Hepatocyte (in vitro differentiated cells): Measurements from ENCODE around the gene PYGO2.

ENCODE experiments used
- CTCF ChIP-seq: fragments of 200-600 bp; sonication (generic); IDR thresholded peaks from 2 replicates; pipeline ENCODE4 v1.5.1; 2016; ENCODE audit warnings: antibody characterized with exemption, mild to moderate bottlenecking; ENCODE audit not compliant: poor library complexity
- EZH2phosphoT487 ChIP-seq: fragments of 200-600 bp; sonication (generic); IDR thresholded peaks from one replicate; pipeline ENCODE4 v1.6.1; 2018; ENCODE audit warnings: antibody characterized with exemption, mild to moderate bottlenecking, low read depth, moderate library complexity; ENCODE audit not compliant: unreplicated experiment, severe bottlenecking

GRCh38 chr1:155011004-155011416 lies 49.4 kb upstream of the PYGO2 start:
- TF ChIP-seq CTCF (no peak), EZH2phosphoT487 (no peak)
